Kidney tubule cell (primary cell): ENCODE data around the gene WDR81.
A peak's percentile ranks its signal among the peaks of the same experiment; 100 is the strongest.
"Not testable (repeated sequence)": the region's sequence is repeated elsewhere in the genome, so short reads cannot be mapped to it uniquely, and the experiment has no call there.

Source experiments
- DNase-seq: peaks from one replicate; pipeline ENCODE4 v3.0.0-alpha.2; 2018; ENCODE audit warnings: low spot score

WDR81 gene

DNA sequence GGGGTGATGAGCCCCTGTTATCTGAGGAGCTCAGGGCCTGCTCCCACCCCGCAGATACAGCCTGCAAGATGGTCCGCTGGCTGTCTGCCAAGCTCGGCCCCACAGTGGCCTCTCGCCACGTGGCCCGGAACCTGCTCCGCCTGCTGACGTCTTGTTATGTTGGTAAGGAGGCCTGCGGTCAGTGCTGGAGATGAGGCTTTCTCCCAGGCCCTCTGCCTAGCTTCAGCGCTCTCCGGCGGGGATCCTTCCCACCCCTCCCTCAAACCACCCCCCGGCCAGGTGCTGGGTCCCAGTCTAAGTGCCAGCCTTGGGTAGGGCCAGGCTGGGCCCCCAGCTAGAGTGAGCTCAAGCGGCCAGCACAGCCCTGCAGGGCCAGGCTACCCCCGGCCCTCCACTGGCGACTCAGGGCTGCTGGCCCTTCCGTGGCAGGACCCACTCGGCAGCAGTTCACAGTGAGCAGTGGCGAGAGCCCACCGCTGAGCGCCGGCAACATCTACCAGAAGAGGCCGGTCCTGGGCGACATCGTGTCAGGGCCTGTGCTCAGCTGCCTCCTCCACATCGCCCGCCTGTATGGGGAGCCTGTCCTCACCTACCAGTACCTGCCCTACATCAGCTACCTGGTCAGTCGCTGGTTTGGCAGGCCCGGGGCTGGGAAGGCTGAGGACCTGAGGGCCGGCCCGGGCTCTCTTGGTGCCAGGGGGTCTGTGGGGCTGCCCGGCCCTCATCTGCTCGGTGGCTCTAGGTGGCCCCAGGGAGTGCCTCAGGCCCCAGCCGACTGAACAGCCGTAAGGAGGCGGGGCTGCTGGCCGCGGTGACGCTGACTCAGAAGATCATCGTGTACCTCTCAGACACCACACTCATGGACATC is 6.1 kb downstream of the WDR81 start:
- DNase-seq = peak; percentile 77

DNA sequence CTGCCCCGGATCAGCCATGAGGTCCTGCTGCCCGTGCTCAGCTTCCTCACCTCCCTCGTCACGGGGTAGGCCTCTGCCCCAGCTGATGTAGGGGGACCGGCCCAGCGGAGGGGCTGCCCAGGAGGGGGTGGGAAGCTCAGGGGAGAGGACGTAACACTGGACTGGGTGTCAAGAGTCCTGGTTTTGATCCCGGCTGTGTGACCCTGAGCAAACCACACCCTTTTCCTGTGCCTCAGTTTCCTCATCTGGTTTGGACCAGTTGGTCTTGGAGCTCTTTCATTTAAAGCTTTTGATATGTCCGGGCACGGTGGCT is 6.6 kb downstream of the WDR81 start:
- DNase-seq = no peak

DNA sequence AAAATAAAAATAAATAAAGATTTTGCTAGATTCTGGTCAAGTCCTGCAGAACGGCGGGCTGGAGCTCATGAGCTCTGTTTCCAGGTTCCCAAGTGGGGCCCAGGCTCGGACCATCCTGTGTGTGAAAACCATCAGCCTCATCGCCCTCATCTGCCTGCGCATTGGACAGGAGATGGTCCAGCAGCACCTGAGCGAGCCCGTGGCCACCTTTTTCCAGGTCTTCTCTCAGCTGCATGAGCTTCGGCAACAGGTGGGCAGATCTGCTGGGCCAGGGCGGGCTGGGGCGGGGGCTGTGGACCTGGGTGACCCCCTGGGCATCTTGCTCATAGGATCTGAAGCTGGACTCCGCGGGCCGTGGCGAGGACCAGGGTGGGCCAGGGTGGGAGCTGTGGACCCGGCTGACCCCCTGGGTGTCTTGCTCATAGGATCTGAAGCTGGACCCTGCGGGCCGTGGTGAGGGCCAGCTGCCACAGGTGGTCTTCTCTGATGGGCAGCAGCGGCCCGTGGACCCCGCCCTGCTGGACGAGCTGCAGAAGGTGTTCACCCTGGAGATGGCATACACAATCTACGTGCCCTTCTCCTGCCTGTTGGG is 7.8 kb downstream of the WDR81 start:
- DNase-seq = no peak

DNA sequence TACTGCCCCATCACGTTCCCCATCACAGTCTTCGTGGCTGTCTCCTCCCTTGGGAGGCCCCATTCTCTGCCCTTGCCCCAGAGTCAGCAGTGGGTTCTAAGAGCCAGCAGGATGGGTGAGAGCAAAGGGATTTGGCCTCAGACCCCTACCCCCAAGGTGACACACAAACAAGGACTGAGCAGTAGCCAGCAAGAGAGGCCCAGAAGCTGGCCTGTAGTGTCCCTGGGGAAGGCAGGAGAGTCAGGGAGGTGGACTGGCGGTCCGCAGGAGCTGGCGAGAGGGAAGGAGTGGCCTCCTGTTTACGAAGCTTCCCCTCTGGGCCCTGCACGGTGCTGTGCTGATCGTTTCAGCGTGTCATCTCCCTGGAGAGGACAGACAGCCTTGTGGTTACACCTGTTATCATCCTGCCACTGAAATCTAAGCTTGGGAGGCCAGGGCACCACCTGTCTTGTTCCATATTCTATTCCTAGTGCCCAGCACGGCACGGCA is 8.4 kb downstream of the WDR81 start:
- no peak for DNase-seq

DNA sequence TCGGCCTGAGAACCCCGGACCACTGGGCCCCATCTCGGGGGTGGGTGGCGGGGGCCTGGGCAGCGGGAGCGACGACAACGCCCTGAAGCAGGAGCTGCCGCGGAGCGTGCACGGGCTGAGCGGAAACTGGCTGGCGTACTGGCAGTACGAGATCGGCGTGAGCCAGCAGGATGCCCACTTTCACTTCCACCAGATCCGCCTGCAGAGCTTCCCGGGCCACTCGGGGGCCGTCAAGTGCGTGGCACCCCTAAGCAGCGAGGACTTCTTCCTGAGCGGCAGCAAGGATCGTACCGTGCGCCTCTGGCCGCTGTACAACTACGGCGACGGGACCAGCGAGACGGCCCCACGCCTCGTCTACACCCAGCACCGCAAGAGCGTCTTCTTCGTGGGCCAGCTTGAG is 9.3 kb downstream of the WDR81 start:
- no peak for DNase-seq

DNA sequence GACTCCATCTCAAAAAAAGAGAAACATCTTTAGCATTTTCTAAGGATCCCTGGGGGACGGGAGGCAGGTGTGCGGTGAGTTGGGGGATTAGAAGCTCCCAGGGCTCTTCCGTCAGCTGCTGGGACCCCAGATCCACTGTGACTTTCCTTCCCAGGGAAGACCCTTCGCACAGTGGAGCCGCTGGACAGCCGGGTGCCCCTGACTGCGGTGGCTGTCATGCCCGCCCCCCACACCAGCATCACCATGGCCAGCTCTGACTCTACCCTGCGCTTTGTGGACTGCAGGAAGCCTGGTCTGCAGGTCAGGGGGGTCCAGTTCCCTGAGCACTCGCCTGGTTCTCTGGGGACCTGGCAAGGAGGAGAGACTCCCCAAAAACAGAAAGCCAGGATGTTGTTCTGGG is 10.9 kb downstream of the WDR81 start:
- DNase-seq = no peak

DNA sequence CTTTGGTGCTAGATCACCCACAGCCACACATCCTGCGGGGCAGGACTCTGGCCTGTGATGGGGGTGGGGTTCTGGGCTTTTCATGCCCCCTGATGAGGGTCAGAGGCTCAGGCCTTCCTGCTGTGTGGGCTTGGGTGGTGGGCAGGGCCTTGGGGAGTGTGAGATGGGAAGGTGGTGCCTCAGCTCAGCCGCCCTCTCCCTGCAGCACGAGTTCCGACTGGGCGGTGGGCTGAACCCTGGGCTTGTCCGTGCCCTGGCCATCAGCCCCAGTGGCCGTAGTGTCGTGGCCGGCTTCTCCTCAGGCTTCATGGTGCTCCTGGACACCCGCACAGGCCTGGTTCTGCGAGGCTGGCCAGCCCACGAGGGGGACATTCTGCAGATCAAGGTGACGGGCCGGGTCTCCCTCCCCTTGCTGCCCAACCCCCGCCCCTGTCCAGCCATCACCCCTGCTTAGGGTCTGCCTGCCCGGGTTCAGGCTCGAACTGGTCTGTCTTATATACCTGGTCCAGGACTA is 11.4 kb downstream of the WDR81 start:
- DNase-seq = no peak

DNA sequence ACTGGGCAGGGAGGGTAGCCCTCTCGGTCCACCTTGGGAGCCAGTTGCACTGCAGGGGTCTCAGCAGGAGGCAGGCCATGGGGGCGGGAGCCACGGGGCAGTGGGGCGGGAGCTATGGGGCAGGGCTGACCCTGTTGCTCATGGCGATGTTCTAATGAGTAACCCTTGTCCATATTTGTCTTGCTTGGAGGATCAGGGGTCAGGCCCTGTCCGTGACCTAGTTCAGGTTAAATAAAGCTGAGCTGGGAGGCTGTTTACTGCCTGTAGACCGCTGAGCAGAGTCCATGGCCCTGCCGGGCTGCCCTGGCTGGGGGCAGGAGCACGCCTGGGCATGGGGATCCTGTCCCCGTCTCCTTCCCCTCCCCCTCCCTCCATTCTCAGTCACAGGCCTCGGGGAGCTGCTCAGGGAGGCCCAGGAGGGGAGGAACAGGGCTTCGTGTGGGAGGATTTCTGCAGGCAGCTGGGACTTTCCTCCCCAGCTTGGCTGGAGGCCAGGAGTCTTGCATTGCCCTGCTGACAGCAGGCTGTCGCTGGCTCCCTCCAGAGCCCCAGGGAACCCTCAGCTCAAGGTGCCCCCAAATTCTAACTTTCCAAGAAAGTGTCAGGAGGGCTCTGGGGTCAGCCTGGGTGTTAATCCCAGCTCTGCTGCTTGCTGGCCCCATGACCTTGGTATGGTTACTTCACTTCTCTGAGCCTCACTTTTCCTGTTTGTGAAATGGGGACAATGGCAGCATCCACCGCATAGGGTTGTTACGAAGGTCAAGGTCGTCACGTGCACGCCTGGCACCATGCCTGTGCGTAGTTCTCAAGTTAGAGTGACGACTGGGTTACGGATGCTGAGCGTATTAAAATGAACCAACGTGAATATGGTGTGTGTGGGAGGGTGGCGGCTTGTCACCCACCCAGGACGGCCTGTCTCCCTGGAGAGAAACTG is 12.1 kb downstream of the WDR81 start:
- DNase-seq = peak; percentile 85

DNA sequence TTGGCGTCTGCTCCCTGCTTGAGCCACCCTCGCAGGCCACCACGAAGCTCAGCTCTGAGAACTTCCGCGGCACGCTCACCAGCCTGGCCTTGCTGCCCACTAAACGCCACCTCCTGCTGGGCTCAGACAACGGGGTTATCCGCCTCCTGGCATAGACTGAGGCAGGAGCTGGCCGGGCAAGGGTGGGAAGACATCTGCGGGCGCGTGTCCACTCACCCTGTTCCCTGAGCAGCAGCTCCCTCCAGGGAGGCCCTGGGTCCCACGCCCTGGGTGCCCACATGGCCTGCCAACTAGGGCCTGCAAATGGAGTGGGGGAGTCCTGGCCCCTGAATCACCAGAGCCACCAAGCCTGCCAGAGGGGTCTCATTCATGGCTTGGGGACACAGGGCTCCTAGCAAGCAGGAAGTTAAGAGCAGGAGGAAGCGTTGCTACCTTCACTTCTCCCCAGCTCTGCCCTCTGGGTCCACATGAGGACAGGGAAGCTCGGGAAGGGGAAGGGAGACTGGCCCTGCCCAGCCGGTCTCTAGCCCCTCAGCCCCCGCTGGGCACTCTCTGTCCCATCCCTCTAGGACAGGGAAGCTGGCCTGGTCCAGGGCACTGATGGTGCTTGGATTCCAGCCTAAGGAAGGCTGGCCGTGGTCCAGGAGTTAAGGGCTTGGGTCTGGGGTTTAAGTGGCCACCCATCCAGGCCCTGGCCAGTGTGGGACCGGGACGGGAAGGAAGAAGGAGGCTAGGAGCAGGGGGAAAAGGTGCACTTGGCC is 13.2 kb downstream of the WDR81 start:
- DNase-seq = no peak

DNA sequence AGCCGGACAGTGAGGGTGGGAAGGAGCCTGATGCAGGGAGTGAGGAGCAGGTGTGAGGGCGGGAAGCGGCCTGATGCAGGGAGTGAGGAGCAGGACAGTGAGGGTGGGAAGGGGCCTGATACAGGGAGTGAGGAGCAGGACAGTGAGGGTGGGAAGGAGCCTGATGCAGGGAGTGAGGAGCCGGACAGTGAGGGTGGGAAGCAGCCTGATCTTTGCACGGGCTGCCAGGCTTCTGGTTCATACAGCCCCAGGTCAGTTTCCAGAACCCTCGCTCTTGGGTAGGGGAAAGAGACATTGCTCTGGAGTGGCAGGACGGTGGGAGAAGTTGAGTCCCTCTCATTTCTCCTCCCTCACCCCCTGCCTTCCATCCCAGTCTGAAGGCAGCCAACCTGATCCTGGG is 17.4 kb downstream of the WDR81 start:
- DNase-seq = not testable (repeated sequence)

DNA sequence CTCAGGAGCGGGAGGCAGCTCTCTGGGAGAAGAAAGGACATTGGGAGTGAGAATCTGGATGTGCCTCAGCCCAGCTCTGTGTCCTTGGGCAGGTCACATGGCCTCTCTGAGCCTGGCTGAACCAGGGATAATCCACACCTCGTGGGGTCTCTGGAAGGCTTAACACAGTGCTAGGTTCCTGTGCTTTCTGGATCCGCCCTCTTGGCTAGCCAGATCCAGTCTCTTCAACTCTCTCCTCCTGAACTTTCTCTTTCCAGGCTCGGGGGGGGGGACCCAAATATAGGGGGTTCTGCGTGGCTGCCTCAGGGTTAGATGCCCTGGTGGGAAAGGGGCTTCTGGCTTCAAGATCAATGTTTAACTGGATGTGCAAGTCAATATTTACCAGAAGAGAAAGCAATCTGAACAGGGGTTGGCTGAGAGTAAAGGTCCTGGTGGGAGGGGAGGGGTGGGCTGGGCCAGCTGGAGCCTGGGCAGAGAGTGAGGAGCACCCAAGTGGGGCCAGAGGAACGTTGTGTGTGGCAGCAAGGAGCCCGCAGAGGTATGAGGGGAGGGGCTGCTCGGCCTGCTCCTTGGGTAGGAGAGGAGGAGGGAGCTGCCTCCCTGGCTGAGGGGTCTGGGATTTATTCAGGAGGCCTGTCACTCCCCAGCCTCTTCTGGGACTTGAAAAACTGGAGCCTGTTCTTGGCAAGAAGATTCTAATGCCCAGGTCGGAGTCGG is 18.0 kb downstream of the WDR81 start, which contains the start of gene SERPINF2:
Gene SERPINF2, plus strand, starts transcription at position 501 of the 717 bp plus-strand sequence. CDS start 2,125 bp downstream, outside the sequence.
- DNase-seq = peak; percentile 17

DNA sequence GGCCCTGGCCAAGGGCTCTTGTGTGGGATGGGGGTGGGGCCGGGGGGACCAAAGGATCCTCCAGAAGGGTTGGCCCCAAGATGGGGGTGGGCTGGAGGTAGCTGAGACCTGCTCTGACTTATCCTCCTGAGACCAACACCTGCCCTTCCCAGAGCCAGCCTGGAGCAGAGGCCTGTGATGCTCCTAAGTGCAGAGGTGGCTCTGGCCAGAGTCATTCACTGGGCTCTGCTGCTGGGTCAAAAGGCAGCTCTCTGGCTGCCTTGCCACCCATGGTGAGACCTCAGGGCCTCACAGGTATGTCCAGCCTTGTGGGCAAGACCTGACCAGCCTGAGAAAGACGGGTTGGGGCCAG is 18.6 kb downstream of the WDR81 start:
- no peak for DNase-seq

DNA sequence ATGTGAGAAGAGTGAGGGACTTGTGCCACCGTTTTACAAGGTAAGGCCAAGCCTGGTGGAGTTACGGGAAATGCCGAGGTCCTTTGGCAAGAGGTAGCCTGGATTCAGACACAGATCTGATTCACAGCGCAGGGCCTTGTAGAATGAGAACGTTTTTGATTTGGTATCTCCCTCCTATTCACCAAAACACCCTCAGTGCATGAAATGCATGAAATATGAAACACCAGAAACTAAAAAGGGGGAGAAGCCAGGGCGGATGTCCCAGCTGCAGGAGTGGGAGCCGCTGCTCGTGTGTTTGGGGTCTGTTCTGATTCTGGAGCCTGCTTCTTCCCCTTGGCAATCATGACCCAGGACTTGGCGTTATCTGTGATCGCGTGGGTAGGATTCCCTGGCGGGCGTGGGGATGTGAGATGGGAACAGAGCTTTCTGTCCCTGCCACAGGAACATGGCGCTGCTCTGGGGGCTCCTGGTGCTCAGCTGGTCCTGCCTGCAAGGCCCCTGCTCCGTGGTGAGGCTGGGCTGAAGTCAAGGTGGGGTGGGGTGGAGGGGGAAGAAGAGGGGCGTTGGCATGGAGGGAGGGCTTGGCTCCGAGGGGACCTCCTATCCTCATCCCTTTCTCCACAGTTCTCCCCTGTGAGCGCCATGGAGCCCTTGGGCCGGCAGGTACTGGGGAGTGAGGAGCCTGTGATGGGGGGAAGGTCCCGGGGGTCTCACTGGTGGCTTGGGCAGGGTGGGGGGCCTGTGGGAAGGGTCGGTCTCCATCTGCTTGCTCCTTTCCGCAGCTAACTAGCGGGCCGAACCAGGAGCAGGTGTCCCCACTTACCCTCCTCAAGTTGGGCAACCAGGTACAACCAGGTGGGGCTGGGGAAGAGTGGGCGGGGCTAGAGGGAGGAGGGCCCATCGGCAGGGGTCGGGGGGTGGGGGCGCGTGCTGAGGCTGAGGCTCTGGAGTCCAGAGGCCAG is 20.3 kb downstream of the WDR81 start:
- no peak for DNase-seq

DNA sequence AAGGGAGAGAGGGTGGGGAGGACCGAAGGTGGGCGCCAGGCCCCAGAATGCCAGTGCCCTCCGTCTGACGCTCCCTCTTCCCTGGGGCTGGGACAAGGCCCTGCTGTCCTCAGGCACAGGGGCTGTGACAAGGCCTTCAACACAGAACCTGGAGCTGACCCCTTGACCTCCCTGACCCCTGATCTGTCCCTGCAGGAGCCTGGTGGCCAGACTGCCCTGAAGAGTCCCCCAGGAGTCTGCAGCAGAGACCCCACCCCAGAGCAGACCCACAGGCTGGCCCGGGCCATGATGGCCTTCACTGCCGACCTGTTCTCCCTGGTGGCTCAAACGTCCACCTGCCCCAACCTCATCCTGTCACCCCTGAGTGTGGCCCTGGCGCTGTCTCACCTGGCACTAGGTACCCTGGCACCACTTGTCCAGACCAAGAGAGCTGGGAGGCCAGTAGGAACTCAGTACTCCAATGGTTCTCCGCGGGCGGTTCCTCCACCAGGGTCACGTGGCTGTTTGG is 21.1 kb downstream of the WDR81 start:
- DNase-seq = no peak

DNA sequence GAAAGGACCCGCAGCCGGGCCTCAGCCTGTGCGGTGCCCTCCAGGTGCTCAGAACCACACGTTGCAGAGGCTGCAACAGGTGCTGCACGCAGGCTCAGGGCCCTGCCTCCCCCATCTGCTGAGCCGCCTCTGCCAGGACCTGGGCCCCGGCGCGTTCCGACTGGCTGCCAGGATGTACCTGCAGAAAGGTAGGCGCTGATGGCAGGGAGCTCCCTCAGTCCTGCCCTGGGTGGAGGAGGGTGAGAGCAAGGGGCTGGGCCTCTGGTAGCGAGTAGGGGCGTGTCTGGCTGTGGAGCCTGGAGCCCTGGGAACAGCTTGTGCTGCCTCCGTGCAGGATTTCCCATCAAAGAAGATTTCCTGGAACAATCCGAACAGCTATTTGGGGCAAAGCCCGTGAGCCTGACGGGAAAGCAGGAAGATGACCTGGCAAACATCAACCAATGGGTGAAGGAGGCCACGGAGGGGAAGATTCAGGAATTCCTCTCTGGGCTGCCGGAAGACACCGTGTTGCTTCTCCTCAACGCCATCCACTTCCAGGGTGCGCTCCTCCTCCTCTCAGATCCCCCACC is 22.6 kb downstream of the WDR81 start:
- no peak for DNase-seq

DNA sequence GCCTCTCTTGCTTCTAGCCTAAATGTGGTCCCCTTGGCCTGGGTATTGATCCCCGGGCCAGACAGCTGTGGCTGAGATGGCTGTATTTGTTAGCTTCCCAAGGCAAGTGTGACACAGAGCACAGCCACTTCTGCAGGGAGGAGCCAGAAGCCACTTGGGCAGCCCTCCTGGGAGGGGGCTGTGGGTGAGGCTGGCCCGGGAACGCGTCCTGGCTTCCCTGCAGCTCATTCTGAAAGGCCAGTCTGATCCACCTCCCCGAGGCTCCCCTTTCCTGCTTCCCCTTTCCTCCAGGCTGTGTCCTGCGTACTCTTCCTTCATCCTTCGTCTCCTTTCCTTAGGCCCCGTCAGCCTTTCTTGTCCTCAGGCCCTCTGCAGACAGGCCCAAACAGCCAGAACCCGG is 26.1 kb downstream of the WDR81 start:
- no peak for DNase-seq

DNA sequence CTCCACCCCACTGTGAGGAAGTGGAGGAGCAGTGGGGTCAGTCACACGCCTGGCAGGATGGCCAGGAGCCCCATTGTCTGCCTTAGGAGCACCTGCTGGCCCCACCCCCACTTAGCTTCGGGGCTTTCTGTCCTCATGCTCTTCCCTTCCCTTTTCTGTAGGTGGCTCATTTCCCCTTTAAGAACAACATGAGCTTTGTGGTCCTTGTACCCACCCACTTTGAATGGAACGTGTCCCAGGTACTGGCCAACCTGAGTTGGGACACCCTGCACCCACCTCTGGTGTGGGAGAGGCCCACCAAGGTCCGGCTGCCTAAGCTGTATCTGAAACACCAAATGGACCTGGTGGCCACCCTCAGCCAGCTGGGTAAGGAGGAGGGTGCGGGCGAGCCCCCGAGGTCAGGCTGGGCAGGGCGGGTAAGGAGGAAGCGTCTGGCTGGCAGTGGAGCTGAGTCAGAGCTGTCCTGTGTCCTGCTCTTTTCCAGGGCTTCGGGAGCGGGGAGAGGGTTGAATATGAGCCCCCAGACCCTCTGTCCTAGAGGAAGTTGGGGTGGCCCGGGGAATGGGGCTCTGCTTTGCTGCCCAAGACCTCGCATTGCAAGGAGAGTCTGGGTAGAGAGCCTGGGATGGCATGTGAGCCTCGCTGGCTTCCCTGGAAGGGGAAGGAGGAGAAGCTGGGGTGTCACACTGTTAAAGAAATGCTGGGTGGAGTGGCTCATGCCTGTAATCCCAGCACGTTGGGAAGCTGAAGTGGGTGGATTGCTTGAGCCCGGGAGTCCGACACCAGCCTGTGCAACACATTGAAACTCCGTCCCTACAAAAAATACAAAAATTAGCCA is 28.1 kb downstream of the WDR81 start:
- DNase-seq = no peak

DNA sequence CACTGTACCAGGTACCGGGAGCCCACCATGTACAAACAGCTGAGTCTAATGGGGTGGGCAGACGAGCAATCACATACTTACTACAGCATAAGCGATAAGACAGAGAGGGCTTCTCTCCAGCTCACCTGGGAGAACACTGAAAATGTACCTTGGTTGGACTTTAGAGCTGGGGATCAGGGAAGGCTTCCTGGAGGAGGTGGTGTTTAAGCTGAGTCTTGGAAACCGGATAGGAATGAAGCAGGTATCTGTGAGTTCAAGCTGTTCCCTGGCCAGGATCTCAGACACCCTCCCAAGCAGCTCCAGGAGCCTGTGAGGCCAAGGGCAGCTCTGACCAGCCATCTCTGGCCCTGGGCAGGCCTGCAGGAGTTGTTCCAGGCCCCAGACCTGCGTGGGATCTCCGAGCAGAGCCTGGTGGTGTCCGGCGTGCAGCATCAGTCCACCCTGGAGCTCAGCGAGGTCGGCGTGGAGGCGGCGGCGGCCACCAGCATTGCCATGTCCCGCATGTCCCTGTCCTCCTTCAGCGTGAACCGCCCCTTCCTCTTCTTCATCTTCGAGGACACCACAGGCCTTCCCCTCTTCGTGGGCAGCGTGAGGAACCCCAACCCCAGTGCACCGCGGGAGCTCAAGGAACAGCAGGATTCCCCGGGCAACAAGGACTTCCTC is 29.4 kb downstream of the WDR81 start:
- no peak for DNase-seq
